Cardiac muscle cell (in vitro differentiated cells and primary cell): ENCODE data around the gene TP53. TPM values are rescaled to one million over a fixed set of nuclear protein-coding genes. Genes with fewer than 3 reads are reported as not detected.

Source experiments
- DNase-seq, 2 donors: peaks; one replicate each; pipeline versions ENCODE4 v3.0.0 to v3.0.0-alpha.2; 2010 to 2017; ENCODE audit warnings: low read depth in 1 of 2, low spot score in 1 of 2
- H3K27ac ChIP-seq: fragments of 200-600 bp; sonication (generic); 2 replicates; pipeline ENCODE4 v1.5.1; 2016
- H3K27me3 ChIP-seq: fragments of 200-600 bp; sonication (generic); 2 replicates; pipeline ENCODE4 v1.6.0; 2016; ENCODE audit warnings: control low read depth
- H3K36me3 ChIP-seq: fragments of 200-600 bp; sonication (generic); 2 replicates; pipeline ENCODE4 v1.5.1; 2016; ENCODE audit warnings: control low read depth
- H3K4me1 ChIP-seq: fragments of 200-600 bp; sonication (generic); 2 replicates; pipeline ENCODE4 v1.8.1; 2017; ENCODE audit warnings: low read depth, mild to moderate bottlenecking, mixed run types
- H3K4me3 ChIP-seq: fragments of 200-600 bp; sonication (generic); 2 replicates; pipeline ENCODE4 v1.5.1; 2016; ENCODE audit warnings: mild to moderate bottlenecking
- H3K9me3 ChIP-seq: fragments of 200-600 bp; sonication (generic); 2 replicates; pipeline ENCODE4 v1.5.1; 2017; ENCODE audit warnings: low read depth, mild to moderate bottlenecking, control low read depth
- polyA plus RNA-seq: library from polyadenylated mRNA; unstranded; fragments of >200 nt; fragmentation: Nextera tagmentation; extraction: Ambion mirVana; gene quantifications from 2 replicates; pipeline ENCODE4 v1.2.1, GENCODE V29; 2016
- total RNA-seq: library from RNA; depleted of rRNA; stranded (reverse); fragments of >200 nt; gene quantifications from 2 replicates; pipeline ENCODE4 v1.2.3, GENCODE V29; 2016
- TF ChIP-seq, protein P1 (sequence below): IDR thresholded peaks from 2 replicates; pipeline ENCODE4 v1.5.1; 2012; ENCODE audit warnings: low read depth, mild to moderate bottlenecking, low read length

Gene TP53
- total and polyA plus RNA-seq, 2 experiments from 2014 or later = 25.4 to 28.9 TPM

DNA sequence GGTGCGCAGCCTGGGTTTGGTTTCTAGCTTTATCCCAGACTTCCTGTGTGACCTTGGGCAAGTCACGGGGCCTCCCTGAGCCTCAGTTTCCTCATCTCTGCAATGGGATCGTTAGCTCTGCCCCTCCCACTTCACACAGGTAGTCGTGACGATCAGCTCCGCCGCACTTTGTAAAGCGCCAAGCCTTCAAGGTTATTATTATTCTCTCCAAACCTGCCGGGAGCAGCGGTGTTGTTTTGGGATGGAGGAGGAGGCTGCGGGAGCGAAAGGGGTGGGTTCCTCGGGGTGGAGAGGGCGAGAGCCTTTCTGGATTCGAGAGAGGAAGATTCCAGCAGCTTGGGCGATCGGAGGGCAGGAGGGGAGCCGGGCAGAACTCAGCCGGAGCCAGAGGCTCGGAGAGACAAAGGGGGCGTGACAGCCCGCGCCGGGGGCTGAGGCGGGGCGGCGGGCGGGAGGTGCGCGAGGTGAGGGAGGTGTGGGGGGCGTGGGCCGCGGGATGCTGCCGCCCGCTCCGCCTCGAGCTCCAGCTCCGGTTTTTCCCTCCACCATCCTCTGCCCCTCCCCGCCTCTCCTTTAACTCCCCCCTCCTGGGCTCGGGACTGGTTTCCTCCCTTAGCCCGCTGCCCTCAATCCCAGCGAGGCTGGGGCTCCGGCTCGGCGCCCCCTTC is 17.4 kb upstream of the TP53 start, which contains the start of gene EFNB3:
Gene EFNB3, plus strand, starts transcription at position 602 of the 668 bp plus-strand sequence. CDS start 397 bp downstream, outside the sequence.
- no peaks in the 10 kb centered on the region for H3K9me3 ChIP-seq
- peak within 1 kb of the TSS; percentile 75 for H3K27ac ChIP-seq
- peaks cover 4% of the 10 kb centered on the region for H3K36me3 ChIP-seq
- no peaks in the 10 kb centered on the region for H3K27me3 ChIP-seq
- H3K4me3 ChIP-seq = peak within 1 kb of the TSS; percentile 85
- H3K4me1 ChIP-seq = peaks cover 20% of the 10 kb centered on the region
- TF ChIP-seq, protein P1, sequence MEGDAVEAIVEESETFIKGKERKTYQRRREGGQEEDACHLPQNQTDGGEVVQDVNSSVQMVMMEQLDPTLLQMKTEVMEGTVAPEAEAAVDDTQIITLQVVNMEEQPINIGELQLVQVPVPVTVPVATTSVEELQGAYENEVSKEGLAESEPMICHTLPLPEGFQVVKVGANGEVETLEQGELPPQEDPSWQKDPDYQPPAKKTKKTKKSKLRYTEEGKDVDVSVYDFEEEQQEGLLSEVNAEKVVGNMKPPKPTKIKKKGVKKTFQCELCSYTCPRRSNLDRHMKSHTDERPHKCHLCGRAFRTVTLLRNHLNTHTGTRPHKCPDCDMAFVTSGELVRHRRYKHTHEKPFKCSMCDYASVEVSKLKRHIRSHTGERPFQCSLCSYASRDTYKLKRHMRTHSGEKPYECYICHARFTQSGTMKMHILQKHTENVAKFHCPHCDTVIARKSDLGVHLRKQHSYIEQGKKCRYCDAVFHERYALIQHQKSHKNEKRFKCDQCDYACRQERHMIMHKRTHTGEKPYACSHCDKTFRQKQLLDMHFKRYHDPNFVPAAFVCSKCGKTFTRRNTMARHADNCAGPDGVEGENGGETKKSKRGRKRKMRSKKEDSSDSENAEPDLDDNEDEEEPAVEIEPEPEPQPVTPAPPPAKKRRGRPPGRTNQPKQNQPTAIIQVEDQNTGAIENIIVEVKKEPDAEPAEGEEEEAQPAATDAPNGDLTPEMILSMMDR = no peak
- DNase-seq = peak; percentile 66 to 92

GRCh38 chr17:7703584-7704479 is 16.5 kb upstream of the TP53 start:
- Histone ChIP-seq H3K9me3 (no peaks in the 10 kb centered on the region), H3K4me1 (peaks cover 20% of the 10 kb centered on the region), H3K27me3 (no peaks in the 10 kb centered on the region), H3K27ac (peak overlapping the region; percentile 70), H3K36me3 (peaks cover 4% of the 10 kb centered on the region), H3K4me3 (peak overlapping the region; percentile 85)
- peak; percentile 73 to 94 for DNase-seq
- TF ChIP-seq, protein P1 = no peak

GRCh38 chr17:7702776-7703175 is 15.5 kb upstream of the TP53 start:
- H3K27me3 ChIP-seq = no peaks in the 10 kb centered on the region
- no peak overlapping the region for H3K4me3 ChIP-seq
- H3K36me3 ChIP-seq = peaks cover 4% of the 10 kb centered on the region
- peaks cover 20% of the 10 kb centered on the region for H3K4me1 ChIP-seq
- TF ChIP-seq, protein P1 = no peak
- no peak overlapping the region for H3K27ac ChIP-seq
- H3K9me3 ChIP-seq = no peaks in the 10 kb centered on the region
- no peak for DNase-seq

DNA sequence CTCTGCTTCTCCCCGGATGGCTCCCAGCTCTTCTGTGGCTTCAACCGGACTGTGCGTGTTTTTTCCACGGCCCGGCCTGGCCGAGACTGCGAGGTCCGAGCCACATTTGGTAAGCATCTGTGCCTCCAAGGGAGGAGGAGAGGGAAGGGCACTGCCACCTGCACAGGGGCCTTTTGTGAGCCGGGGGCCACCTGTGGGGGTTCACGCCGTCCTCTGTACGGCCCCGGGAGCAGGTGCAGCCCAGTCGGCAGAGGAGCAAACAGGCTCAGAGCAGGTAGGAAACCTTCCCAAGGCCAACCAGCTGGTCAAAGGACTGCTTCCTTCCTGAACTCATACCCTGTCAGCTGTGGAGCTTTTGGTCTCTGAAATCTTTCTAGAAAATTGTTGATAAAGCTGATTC is 14.4 kb upstream of the TP53 start:
- no peaks in the 10 kb centered on the region for H3K9me3 ChIP-seq
- peaks cover 16% of the 10 kb centered on the region for H3K4me1 ChIP-seq
- DNase-seq = no peak
- H3K27ac ChIP-seq = no peak overlapping the region
- H3K36me3 ChIP-seq = peaks cover 4% of the 10 kb centered on the region
- TF ChIP-seq, protein P1 = no peak
- H3K4me3 ChIP-seq = no peak overlapping the region
- H3K27me3 ChIP-seq = no peaks in the 10 kb centered on the region

DNA sequence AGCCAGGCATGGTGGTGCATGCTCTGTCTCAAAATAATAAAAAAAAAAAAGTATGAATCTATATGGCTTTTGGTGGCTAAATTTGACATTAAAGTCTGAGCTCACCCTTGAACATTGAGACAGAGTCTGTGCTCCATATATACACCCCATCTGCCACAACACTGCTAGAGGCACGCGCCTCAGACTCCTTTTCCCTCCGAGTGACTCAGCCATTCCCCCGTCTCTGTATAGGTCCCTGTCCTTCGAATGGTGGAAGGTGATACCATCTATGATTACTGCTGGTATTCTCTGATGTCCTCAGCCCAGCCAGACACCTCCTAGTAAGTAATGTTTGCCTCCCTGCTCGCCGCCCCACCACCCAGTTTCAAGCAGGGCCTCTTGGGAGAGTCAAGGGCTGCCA is 13.2 kb upstream of the TP53 start:
- Histone ChIP-seq H3K4me3 (no peak overlapping the region), H3K36me3 (peaks cover 4% of the 10 kb centered on the region), H3K4me1 (peaks cover 9% of the 10 kb centered on the region), H3K27ac (no peak overlapping the region), H3K27me3 (no peaks in the 10 kb centered on the region), H3K9me3 (no peaks in the 10 kb centered on the region)
- TF ChIP-seq, protein P1 = no peak
- DNase-seq = no peak
